GM18951 (cell line): Measurements from ENCODE around the gene LTA.

Experiments used
- POLR2A ChIP-seq: IDR thresholded peaks from 4 replicates; pipeline ENCODE4 v1.6.1; 2011; ENCODE audit warnings: mild to moderate bottlenecking; ENCODE audit not compliant: insufficient read length, insufficient read depth; ENCODE audit errors: extremely low read depth
- in situ Hi-C: fragments of 300-500 bp; cut with MboI; formaldehyde crosslinking; loops from one replicate; pipeline ENCODE4 v1.12.0; 2022; ENCODE audit warnings: low sequenced_read_pairs, mixed read lengths, inconsistent platforms; ENCODE audit not compliant: unreplicated experiment

LTA gene

GRCh38 chr6:31567531-31568370 lies 4.3 kb upstream of the LTA start:
- in situ Hi-C loops = no loop called here
- no peak for TF ChIP-seq POLR2A

DNA sequence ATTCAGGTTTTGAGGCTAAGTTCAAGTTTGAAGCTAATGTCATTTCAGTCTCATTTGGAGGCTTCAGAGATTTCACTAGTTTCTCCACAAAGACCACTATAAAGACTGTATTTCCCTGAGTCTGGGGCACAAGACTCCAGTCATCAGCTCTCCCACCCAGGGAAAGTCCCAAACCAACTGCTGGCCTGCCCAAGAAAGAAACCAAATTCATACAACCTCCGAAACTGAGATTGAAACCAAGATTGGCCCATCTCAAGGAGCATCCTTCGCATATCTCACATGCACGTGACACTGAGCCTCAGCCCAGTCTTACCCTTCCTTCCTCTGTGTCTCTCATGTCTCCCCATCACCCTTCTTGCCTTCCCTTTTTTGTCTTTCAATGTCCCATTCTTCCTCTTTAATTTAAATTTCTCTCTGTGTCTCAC lies 3.5 kb upstream of the LTA start:
- in situ Hi-C loops = no loop called here
- TF ChIP-seq POLR2A = peak; percentile 38

DNA sequence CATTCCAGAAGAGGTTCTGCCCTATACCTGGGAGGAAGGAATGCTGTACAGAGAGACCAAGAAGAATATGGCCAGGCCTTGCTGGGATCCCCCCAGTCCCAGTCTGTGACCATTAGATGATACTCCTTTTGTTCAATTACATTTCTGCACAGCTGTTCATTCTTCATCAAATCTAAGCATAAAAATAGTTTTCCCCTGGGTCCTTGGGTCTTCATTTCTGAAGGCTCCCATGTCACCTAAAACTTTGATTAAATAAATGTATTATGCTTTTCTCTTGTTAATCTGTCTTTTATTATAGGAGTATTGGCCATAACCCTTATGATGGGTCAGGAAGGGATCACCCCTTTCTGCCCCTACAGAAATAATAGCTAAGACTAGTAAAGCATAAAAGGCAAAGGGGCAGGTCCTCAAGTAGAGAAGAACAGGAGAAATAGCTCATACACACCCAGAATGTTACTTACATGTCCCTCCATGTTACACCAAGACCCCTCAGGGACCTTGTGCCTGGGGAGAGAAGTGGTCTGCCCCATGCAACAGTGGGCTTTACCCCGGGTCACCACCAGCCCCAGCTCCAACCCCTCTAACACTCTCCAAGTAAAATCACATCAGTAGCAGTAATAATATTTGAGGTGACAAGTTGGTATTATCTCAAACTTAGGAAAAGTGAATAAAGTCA lies 2.1 kb upstream of the LTA start:
- TF ChIP-seq POLR2A = no peak
- in situ Hi-C loops = no loop called here

DNA sequence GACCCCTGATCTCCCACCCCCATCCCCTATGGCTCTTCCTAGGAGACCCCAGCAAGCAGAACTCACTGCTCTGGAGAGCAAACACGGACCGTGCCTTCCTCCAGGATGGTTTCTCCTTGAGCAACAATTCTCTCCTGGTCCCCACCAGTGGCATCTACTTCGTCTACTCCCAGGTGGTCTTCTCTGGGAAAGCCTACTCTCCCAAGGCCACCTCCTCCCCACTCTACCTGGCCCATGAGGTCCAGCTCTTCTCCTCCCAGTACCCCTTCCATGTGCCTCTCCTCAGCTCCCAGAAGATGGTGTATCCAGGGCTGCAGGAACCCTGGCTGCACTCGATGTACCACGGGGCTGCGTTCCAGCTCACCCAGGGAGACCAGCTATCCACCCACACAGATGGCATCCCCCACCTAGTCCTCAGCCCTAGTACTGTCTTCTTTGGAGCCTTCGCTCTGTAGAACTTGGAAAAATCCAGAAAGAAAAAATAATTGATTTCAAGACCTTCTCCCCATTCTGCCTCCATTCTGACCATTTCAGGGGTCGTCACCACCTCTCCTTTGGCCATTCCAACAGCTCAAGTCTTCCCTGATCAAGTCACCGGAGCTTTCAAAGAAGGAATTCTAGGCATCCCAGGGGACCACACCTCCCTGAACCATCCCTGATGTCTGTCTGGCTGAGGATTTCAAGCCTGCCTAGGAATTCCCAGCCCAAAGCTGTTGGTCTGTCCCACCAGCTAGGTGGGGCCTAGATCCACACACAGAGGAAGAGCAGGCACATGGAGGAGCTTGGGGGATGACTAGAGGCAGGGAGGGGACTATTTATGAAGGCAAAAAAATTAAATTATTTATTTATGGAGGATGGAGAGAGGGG lies 1.4 kb downstream of the LTA start:
- TF ChIP-seq POLR2A = peak; percentile 20
- in situ Hi-C loops = no loop called here

DNA sequence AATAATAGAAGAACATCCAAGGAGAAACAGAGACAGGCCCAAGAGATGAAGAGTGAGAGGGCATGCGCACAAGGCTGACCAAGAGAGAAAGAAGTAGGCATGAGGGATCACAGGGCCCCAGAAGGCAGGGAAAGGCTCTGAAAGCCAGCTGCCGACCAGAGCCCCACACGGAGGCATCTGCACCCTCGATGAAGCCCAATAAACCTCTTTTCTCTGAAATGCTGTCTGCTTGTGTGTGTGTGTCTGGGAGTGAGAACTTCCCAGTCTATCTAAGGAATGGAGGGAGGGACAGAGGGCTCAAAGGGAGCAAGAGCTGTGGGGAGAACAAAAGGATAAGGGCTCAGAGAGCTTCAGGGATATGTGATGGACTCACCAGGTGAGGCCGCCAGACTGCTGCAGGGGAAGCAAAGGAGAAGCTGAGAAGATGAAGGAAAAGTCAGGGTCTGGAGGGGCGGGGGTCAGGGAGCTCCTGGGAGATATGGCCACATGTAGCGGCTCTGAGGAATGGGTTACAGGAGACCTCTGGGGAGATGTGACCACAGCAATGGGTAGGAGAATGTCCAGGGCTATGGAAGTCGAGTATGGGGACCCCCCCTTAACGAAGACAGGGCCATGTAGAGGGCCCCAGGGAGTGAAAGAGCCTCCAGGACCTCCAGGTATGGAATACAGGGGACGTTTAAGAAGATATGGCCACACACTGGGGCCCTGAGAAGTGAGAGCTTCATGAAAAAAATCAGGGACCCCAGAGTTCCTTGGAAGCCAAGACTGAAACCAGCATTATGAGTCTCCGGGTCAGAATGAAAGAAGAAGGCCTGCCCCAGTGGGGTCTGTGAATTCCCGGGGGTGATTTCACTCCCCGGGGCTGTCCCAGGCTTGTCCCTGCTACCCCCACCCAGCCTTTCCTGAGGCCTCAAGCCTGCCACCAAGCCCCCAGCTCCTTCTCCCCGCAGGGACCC lies 2.3 kb downstream of the LTA start:
- in situ Hi-C loops = no loop called here
- TF ChIP-seq POLR2A = peak; percentile 9

DNA sequence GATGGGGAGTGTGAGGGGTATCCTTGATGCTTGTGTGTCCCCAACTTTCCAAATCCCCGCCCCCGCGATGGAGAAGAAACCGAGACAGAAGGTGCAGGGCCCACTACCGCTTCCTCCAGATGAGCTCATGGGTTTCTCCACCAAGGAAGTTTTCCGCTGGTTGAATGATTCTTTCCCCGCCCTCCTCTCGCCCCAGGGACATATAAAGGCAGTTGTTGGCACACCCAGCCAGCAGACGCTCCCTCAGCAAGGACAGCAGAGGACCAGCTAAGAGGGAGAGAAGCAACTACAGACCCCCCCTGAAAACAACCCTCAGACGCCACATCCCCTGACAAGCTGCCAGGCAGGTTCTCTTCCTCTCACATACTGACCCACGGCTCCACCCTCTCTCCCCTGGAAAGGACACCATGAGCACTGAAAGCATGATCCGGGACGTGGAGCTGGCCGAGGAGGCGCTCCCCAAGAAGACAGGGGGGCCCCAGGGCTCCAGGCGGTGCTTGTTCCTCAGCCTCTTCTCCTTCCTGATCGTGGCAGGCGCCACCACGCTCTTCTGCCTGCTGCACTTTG lies 3.3 kb downstream of the LTA start, which contains the start of gene TNF:
TNF (plus strand) TSS at position 231 of the 567 bp plus-strand sequence; CDS start at position 408, 177 bp downstream.
- TF ChIP-seq POLR2A = peak; percentile 100
- in situ Hi-C loops = no loop called here

- TF ChIP-seq POLR2A = no peak
- in situ Hi-C loops = no loop called here
Observed at GRCh38 chr6:31575952-31576685, 4.0 kb downstream of the LTA start.

GRCh38 chr6:31576897-31577578 lies 4.9 kb downstream of the LTA start:
- in situ Hi-C loops = no loop called here
- TF ChIP-seq POLR2A = peak; percentile 62

DNA sequence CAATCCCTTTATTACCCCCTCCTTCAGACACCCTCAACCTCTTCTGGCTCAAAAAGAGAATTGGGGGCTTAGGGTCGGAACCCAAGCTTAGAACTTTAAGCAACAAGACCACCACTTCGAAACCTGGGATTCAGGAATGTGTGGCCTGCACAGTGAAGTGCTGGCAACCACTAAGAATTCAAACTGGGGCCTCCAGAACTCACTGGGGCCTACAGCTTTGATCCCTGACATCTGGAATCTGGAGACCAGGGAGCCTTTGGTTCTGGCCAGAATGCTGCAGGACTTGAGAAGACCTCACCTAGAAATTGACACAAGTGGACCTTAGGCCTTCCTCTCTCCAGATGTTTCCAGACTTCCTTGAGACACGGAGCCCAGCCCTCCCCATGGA lies 5.5 kb downstream of the LTA start:
- no peak for TF ChIP-seq POLR2A
- in situ Hi-C loops = no loop called here

- in situ Hi-C loops = no loop called here
- TF ChIP-seq POLR2A = peak; percentile 27
Observed at GRCh38 chr6:31578184-31579118, 6.4 kb downstream of the LTA start.
